GM12878 (cell line): ENCODE results near the gene SCAANT1.

Source experiments
- EZH2 ChIP-seq: IDR thresholded peaks from 2 replicates; pipeline ENCODE4 v1.6.1; 2012; ENCODE audit warnings: low read depth, mild to moderate bottlenecking, control low read depth, inconsistent platforms, low read length, borderline replicate concordance; ENCODE audit not compliant: control insufficient read depth
- HDAC2 ChIP-seq: fragments of 200-600 bp; sonication (generic); IDR thresholded peaks from 2 replicates; pipeline ENCODE4 v1.6.1; 2017
- NFYA ChIP-seq: IDR thresholded peaks from 2 replicates; pipeline ENCODE4 v1.6.1; 2011; ENCODE audit warnings: low read depth, mild to moderate bottlenecking, low read length, improper control_type of control experiment, borderline replicate concordance
- ZNF274 ChIP-seq: IDR thresholded peaks from one replicate; pipeline ENCODE4 v1.8.0; 2011; ENCODE audit not compliant: insufficient read length, insufficient read depth

DNA sequence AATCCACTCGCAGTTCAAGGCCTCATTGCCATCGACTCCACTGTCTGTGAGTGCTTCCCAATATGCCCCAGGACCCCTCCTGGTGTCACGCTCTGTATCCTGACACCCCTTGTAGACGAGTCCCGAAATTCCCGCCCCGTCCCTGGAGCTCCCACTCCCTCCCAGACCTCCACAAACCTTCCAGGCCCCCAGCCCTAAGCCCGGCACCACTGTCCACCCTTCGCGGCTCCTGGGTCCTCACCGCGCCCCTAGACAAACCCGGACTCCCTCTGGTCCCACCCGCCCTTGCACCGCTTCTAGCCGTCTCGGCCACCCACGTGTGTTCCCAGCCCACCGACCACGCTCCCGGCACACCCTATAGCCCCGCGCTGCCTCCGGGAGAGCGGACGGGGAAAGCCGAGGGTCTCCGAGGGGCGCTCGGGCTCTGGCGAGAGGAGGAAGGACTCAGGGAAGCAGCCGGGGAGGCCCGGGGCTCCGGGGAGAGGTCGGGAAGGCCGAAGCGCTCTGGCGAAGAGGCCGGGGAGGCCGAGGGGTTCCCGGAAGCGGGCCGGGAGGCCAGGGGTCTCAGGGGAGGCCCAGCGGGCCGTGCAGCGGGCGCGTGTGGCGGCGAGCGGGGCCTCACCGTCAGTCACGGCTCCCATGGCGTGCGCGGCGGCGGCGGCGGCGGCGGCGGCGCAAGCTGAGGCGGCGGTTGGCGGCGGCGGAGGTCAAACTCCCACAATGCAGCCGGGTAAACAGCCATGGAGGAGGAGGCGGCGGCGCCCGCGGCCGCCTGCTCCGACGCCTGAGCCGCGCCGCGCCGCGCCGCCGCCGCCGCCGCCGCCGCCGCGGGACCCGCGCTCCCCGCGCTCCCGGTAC, 48.8 kb downstream of the SCAANT1 start, which contains the start of the genes ATXN7 and THOC7:
- TF ChIP-seq ZNF274 (no peak), NFYA (no peak), HDAC2 (no peak), EZH2 (no peak)
